HepG2 (cell line): ENCODE measurements around the gene MEAF6.

Experiments
- ARID5B ChIP-seq: IDR thresholded peaks from 2 replicates; pipeline ENCODE4 v1.4.0; 2020; ENCODE audit warnings: mild to moderate bottlenecking, missing genetic modification reagents
- E2F5 ChIP-seq: sonication (generic); formaldehyde crosslinking; conservative IDR thresholded peaks from 2 replicates; pipeline ENCODE4 v1.4.0; 2020; ENCODE audit warnings: missing genetic modification reagents
- FOSL1 ChIP-seq: sonication (generic); formaldehyde crosslinking; IDR thresholded peaks from 2 replicates; pipeline ENCODE4 v1.9.0; 2021; ENCODE audit warnings: missing genetic modification reagents, borderline replicate concordance
- GFI1 ChIP-seq: sonication (generic); formaldehyde crosslinking; IDR thresholded peaks from 2 replicates; pipeline ENCODE4 v1.5.0; 2020; ENCODE audit warnings: missing genetic modification reagents, mild to moderate bottlenecking, borderline replicate concordance
- HHEX ChIP-seq: IDR thresholded peaks from 2 replicates; pipeline ENCODE4 v1.6.1; 2016; ENCODE audit warnings: control low read depth
- KDM5A ChIP-seq: fragments of 200-600 bp; sonication (generic); IDR thresholded peaks from 2 replicates; pipeline ENCODE4 v1.7.0; 2018; ENCODE audit warnings: antibody characterized with exemption, mild to moderate bottlenecking, low read length, borderline replicate concordance
- NFE2 ChIP-seq: sonication (generic); formaldehyde crosslinking; IDR thresholded peaks from 2 replicates; pipeline ENCODE4 v1.4.0; 2020; ENCODE audit warnings: missing genetic modification reagents
- NFKB2 ChIP-seq: sonication (generic); formaldehyde crosslinking; IDR thresholded peaks from 2 replicates; pipeline ENCODE4 v1.4.0; 2020; ENCODE audit warnings: missing genetic modification reagents, borderline replicate concordance
- TBP ChIP-seq: sonication (generic); formaldehyde crosslinking; IDR thresholded peaks from 2 replicates; pipeline ENCODE4 v1.5.0; 2020; ENCODE audit warnings: missing genetic modification reagents
- TRAFD1 ChIP-seq: sonication (generic); formaldehyde crosslinking; IDR thresholded peaks from 2 replicates; pipeline ENCODE4 v1.5.1; 2020; ENCODE audit warnings: missing genetic modification reagents, mild to moderate bottlenecking, borderline replicate concordance
- ZNF318 ChIP-seq: sonication (generic); formaldehyde crosslinking; IDR thresholded peaks from 2 replicates; pipeline ENCODE4 v1.4.0; 2020; ENCODE audit warnings: mild to moderate bottlenecking, missing genetic modification reagents
- ZNF850 ChIP-seq: sonication (generic); formaldehyde crosslinking; conservative IDR thresholded peaks from 2 replicates; pipeline ENCODE4 v1.9.0; 2021; ENCODE audit warnings: mild to moderate bottlenecking, missing genetic modification reagents
- TF ChIP-seq, protein P1 (sequence below): sonication (generic); formaldehyde crosslinking; IDR thresholded peaks from 2 replicates; pipeline ENCODE4 v1.5.0; 2020; ENCODE audit warnings: mild to moderate bottlenecking, missing genetic modification reagents, moderate library complexity

GRCh38 chr1:37484325-37485051 is 30.1 kb downstream of the MEAF6 start:
- TF ChIP-seq TBP (CRISPR knock-in tag) = no peak
- TF ChIP-seq ZNF318 = no peak
- TF ChIP-seq NFKB2 (CRISPR knock-in tag) = no peak
- no peak for TF ChIP-seq NFE2
- no peak for TF ChIP-seq FOSL1 (CRISPR knock-in tag)
- TF ChIP-seq, protein P1, sequence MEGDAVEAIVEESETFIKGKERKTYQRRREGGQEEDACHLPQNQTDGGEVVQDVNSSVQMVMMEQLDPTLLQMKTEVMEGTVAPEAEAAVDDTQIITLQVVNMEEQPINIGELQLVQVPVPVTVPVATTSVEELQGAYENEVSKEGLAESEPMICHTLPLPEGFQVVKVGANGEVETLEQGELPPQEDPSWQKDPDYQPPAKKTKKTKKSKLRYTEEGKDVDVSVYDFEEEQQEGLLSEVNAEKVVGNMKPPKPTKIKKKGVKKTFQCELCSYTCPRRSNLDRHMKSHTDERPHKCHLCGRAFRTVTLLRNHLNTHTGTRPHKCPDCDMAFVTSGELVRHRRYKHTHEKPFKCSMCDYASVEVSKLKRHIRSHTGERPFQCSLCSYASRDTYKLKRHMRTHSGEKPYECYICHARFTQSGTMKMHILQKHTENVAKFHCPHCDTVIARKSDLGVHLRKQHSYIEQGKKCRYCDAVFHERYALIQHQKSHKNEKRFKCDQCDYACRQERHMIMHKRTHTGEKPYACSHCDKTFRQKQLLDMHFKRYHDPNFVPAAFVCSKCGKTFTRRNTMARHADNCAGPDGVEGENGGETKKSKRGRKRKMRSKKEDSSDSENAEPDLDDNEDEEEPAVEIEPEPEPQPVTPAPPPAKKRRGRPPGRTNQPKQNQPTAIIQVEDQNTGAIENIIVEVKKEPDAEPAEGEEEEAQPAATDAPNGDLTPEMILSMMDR = no peak
- TF ChIP-seq HHEX (CRISPR knock-in tag) = no peak
- TF ChIP-seq ARID5B = no peak
- TF ChIP-seq KDM5A = no peak
- no peak for TF ChIP-seq ZNF850 (CRISPR knock-in tag)
- no peak for TF ChIP-seq E2F5 (CRISPR knock-in tag)
- no peak for TF ChIP-seq TRAFD1 (CRISPR knock-in tag)
- TF ChIP-seq GFI1 (CRISPR knock-in tag) = no peak
